H9 (cell line): Measurements from ENCODE around the gene LRP1B. TPM values are rescaled to one million over a fixed set of nuclear protein-coding genes. Genes with fewer than 3 reads are reported as not detected.

ENCODE experiments used
- DNase-seq: peaks from one replicate; pipeline ENCODE4 v3.0.0-alpha.2; 2017
- H2AFZ ChIP-seq: one replicate; pipeline ENCODE4 v1.6.1; 2013; ENCODE audit warnings: mild to moderate bottlenecking, low read length, control low read depth, moderate library complexity
- H2AK5ac ChIP-seq: 2 replicates; pipeline ENCODE4 v1.6.1; 2013; ENCODE audit warnings: low read length, control low read depth, mixed read lengths; ENCODE audit not compliant: insufficient read length
- H2BK120ac ChIP-seq: one replicate; pipeline ENCODE4 v1.6.1; 2013; ENCODE audit warnings: low read depth, mild to moderate bottlenecking, low read length, control low read depth, inconsistent platforms; ENCODE audit not compliant: poor library complexity, severe bottlenecking
- H2BK12ac ChIP-seq: 2 replicates; pipeline ENCODE4 v1.6.1; 2013; ENCODE audit warnings: low read length, control low read depth, mixed read lengths, low read depth; ENCODE audit not compliant: insufficient read length
- H2BK15ac ChIP-seq: 2 replicates; pipeline ENCODE4 v1.6.1; 2013; ENCODE audit warnings: low read depth, low read length, control low read depth
- H2BK20ac ChIP-seq: one replicate; pipeline ENCODE4 v1.6.1; 2013; ENCODE audit warnings: low read depth, mild to moderate bottlenecking, low read length, control low read depth, inconsistent platforms; ENCODE audit not compliant: poor library complexity, severe bottlenecking
- H2BK5ac ChIP-seq: 2 replicates; pipeline ENCODE4 v1.6.1; 2013; ENCODE audit warnings: low read length, control low read depth, mixed read lengths; ENCODE audit not compliant: insufficient read length
- H3K14ac ChIP-seq: 2 replicates; pipeline ENCODE4 v1.6.1; 2013; ENCODE audit warnings: low read length, control low read depth; ENCODE audit not compliant: insufficient read depth
- H3K18ac ChIP-seq: 2 replicates; pipeline ENCODE4 v1.6.1; 2013; ENCODE audit warnings: low read depth, mild to moderate bottlenecking, mixed read lengths, low read length, control low read depth; ENCODE audit not compliant: insufficient read length
- H3K23ac ChIP-seq: 2 replicates; pipeline ENCODE4 v1.6.1; 2013; ENCODE audit warnings: low read length, control low read depth, mixed read lengths, low read depth; ENCODE audit not compliant: insufficient read length
- H3K23me2 ChIP-seq: 2 replicates; pipeline ENCODE4 v1.6.1; 2013; ENCODE audit warnings: low read depth, mild to moderate bottlenecking, mixed read lengths, low read length, control low read depth; ENCODE audit not compliant: insufficient read length, poor library complexity, severe bottlenecking
- H3K27ac ChIP-seq: 2 replicates; pipeline ENCODE4 v1.5.1; 2013; ENCODE audit warnings: low read length, control low read depth, mixed read lengths, low read depth; ENCODE audit not compliant: insufficient read length
- H3K27me3 ChIP-seq: 2 replicates; pipeline ENCODE4 v1.6.1; 2013; ENCODE audit warnings: low read length, control low read depth, inconsistent platforms; ENCODE audit not compliant: insufficient read depth
- H3K4ac ChIP-seq: 2 replicates; pipeline ENCODE4 v1.6.1; 2013; ENCODE audit warnings: low read depth, mild to moderate bottlenecking, control low read depth, inconsistent platforms, low read length, moderate library complexity
- H3K4me1 ChIP-seq: 2 replicates; pipeline ENCODE4 v1.6.1; 2013; ENCODE audit warnings: low read length, control low read depth, inconsistent platforms; ENCODE audit not compliant: insufficient read depth
- H3K4me2 ChIP-seq: 2 replicates; pipeline ENCODE4 v1.6.1; 2013; ENCODE audit warnings: low read length, control low read depth, mixed read lengths; ENCODE audit not compliant: insufficient read length, insufficient read depth
- H3K56ac ChIP-seq: 2 replicates; pipeline ENCODE4 v1.6.1; 2013; ENCODE audit warnings: low read depth, mild to moderate bottlenecking, mixed read lengths, low read length, control low read depth; ENCODE audit not compliant: insufficient read length
- H3K79me1 ChIP-seq: 2 replicates; pipeline ENCODE4 v1.6.1; 2013; ENCODE audit warnings: low read depth, mild to moderate bottlenecking, moderate library complexity, low read length, control low read depth, inconsistent platforms; ENCODE audit not compliant: insufficient read depth, poor library complexity, severe bottlenecking
- H3K79me2 ChIP-seq: 2 replicates; pipeline ENCODE4 v1.6.1; 2013; ENCODE audit warnings: low read length, control low read depth, inconsistent platforms; ENCODE audit not compliant: insufficient read depth
- H3K9ac ChIP-seq: 2 replicates; pipeline ENCODE4 v1.6.1; 2013; ENCODE audit warnings: low read length, control low read depth, mixed read lengths; ENCODE audit not compliant: insufficient read length; ENCODE audit errors: extremely low read depth
- H3K9me3 ChIP-seq: one replicate; pipeline ENCODE4 v1.6.1; 2013; ENCODE audit warnings: low read depth, low read length, inconsistent platforms; ENCODE audit not compliant: control insufficient read depth
- H3T11ph ChIP-seq: one replicate; pipeline ENCODE4 v1.6.1; 2013; ENCODE audit warnings: mild to moderate bottlenecking, low read length, control low read depth, inconsistent platforms
- H4K20me1 ChIP-seq: one replicate; pipeline ENCODE4 v1.6.1; 2013; ENCODE audit not compliant: control insufficient read depth, insufficient read length, insufficient read depth
- H4K5ac ChIP-seq: 2 replicates; pipeline ENCODE4 v1.6.1; 2013; ENCODE audit warnings: low read depth, mild to moderate bottlenecking, mixed read lengths, low read length, control low read depth; ENCODE audit not compliant: insufficient read length
- H4K8ac ChIP-seq: replicated peaks from 2 replicates; pipeline ENCODE4 v1.6.1; 2013; ENCODE audit warnings: low read length, control low read depth, mixed read lengths, low read depth; ENCODE audit not compliant: insufficient read length
- H4K91ac ChIP-seq: 2 replicates; pipeline ENCODE4 v1.6.1; 2013; ENCODE audit warnings: low read depth, mild to moderate bottlenecking, moderate library complexity, mixed read lengths, low read length, control low read depth; ENCODE audit not compliant: insufficient read length
- H3K27ac Mint-ChIP-seq, 3 experiments: 2 replicates in 2 of 3; 3 replicates in 1 of 3; pipeline ENCODE4 v1.8.0; 2020 to 2021; ENCODE audit warnings: mixed read lengths in 3 of 3, mild to moderate bottlenecking in 1 of 3, moderate library complexity in 1 of 3
- H3K27me3 Mint-ChIP-seq: 2 replicates; pipeline ENCODE4 v1.8.0; 2021; ENCODE audit warnings: low read depth, mild to moderate bottlenecking, moderate library complexity, mixed read lengths
- H3K36me3 Mint-ChIP-seq, 3 experiments: 2 replicates in 2 of 3; 3 replicates in 1 of 3; pipeline ENCODE4 v1.8.0; 2020 to 2021; ENCODE audit warnings: low read depth in 3 of 3, mixed read lengths in 3 of 3; ENCODE audit not compliant: insufficient read depth in 1 of 3
- H3K4me1 Mint-ChIP-seq, 2 experiments: 2 replicates each; pipeline ENCODE4 v1.8.0; 2020; ENCODE audit warnings: mixed read lengths in 2 of 2
- H3K4me3 Mint-ChIP-seq, 2 experiments: 2 replicates in 1 of 2; 3 replicates in 1 of 2; pipeline ENCODE4 v1.8.0; 2020 to 2021; ENCODE audit warnings: mild to moderate bottlenecking in 2 of 2, mixed read lengths in 2 of 2, moderate library complexity in 1 of 2
- H3K9me3 Mint-ChIP-seq, 2 experiments: 2 replicates in 1 of 2; 3 replicates in 1 of 2; pipeline ENCODE4 v1.8.0; 2020; ENCODE audit warnings: mild to moderate bottlenecking in 2 of 2, mixed read lengths in 2 of 2, moderate library complexity in 1 of 2
- WGBS: extraction: QIAGEN DNeasy Blood & Tissue Kit; methylation state at CpG from one replicate; pipeline ENCODE4 v1.1.7; 2013; ENCODE audit warnings: missing lambda C conversion rate, low lambda C conversion rate, mixed read lengths; ENCODE audit not compliant: insufficient read length; ENCODE audit errors: extremely low coverage; 5-methylcytosine and 5-hydroxymethylcytosine counted together
- total RNA-seq: library from RNA; stranded (reverse); gene quantifications from 2 replicates; pipeline ENCODE4 v1.2.1, GENCODE V29; 2021
- TF ChIP-seq, protein P1 (sequence below): fragments of 200-600 bp; sonication (generic); conservative IDR thresholded peaks from 3 replicates; pipeline ENCODE4 v1.8.0; 2021; ENCODE audit warnings: antibody characterized with exemption, mild to moderate bottlenecking

LRP1B gene
- total RNA-seq, 1 experiment from 2014 or later: not detected

DNA sequence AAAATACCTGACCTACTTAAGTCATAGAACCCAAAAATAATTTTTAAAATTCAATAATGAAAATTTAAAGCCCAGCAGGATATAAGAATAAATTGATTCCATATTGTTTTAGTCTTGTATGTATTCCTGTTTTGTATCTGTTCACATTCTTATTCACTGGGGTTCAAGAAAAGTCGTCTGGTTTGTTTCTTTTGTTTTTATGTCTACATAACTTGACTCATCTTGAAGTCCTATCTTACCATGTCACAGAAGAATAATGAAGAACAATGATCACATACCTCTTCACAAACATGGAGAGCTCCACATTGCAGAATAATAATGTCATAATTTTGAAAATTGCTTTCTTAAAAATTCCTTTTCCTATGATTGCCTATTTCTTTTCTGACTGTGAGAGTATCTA lies 43.4 kb upstream of the LRP1B start:
- Histone ChIP-seq H2BK120ac (no peak overlapping the region), H2BK20ac (no peak overlapping the region), H3K14ac (no peak overlapping the region), H2BK5ac (no peak overlapping the region), H3T11ph (no peak overlapping the region), H3K9ac (no peak overlapping the region), H4K91ac (no peak overlapping the region), H3K79me2 (no peaks in the 10 kb centered on the region), H2AK5ac (no peak overlapping the region), H3K4ac (no peak overlapping the region), H3K27me3 (no peaks in the 10 kb centered on the region), H3K27ac (no peak overlapping the region), H3K4me1 (no peaks in the 10 kb centered on the region), H4K20me1 (no peaks in the 10 kb centered on the region), H4K8ac (no peak overlapping the region), H3K79me1 (no peaks in the 10 kb centered on the region), H4K5ac (no peak overlapping the region), H2BK15ac (no peak overlapping the region), H3K56ac (no peak overlapping the region), H2BK12ac (no peak overlapping the region), H3K9me3 (no peaks in the 10 kb centered on the region), H2AFZ (no peak overlapping the region), H3K23me2 (no peaks in the 10 kb centered on the region), H3K4me2 (no peak overlapping the region), H3K23ac (no peak overlapping the region), H3K18ac (no peak overlapping the region)
- Mint-ChIP-seq H3K36me3 (no peaks in the 10 kb centered on the region), H3K9me3 (no peaks in the 10 kb centered on the region), H3K4me1 (no peaks in the 10 kb centered on the region), H3K4me3 (no peak overlapping the region), H3K27ac (no peak overlapping the region), H3K27me3 (no peaks in the 10 kb centered on the region; the same call in 1 of the 2 replicates)
- DNase-seq: no peak
- no CpG with 5 or more reads among the region's 1 CpG for WGBS
- TF ChIP-seq, protein P1, sequence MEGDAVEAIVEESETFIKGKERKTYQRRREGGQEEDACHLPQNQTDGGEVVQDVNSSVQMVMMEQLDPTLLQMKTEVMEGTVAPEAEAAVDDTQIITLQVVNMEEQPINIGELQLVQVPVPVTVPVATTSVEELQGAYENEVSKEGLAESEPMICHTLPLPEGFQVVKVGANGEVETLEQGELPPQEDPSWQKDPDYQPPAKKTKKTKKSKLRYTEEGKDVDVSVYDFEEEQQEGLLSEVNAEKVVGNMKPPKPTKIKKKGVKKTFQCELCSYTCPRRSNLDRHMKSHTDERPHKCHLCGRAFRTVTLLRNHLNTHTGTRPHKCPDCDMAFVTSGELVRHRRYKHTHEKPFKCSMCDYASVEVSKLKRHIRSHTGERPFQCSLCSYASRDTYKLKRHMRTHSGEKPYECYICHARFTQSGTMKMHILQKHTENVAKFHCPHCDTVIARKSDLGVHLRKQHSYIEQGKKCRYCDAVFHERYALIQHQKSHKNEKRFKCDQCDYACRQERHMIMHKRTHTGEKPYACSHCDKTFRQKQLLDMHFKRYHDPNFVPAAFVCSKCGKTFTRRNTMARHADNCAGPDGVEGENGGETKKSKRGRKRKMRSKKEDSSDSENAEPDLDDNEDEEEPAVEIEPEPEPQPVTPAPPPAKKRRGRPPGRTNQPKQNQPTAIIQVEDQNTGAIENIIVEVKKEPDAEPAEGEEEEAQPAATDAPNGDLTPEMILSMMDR: no peak
